SK-N-SH treated with all-trans-retinoic acid at 6 μM for 48 hours (cell line): ENCODE measurements around the gene SPHK2.
"Not testable (repeated sequence)": the region's sequence is repeated elsewhere in the genome, so short reads cannot be mapped to it uniquely, and the experiment has no call there.

Source experiments
- ATAC-seq: fragments of 200-7000 bp; cut with Tn5 transposase; 3 replicates; pipeline ENCODE4 v1.9.1; 2020; ENCODE audit warnings: mild to moderate bottlenecking, moderate library complexity
- ARNTL ChIP-seq: fragments of 450-650 bp; formaldehyde crosslinking; IDR thresholded peaks from 2 replicates; pipeline ENCODE4 v1.5.0; 2020; ENCODE audit warnings: low read depth, mild to moderate bottlenecking, moderate library complexity, borderline replicate concordance
- CSDC2 ChIP-seq: fragments of 250-450 bp; sonication (Bioruptor Pico); IDR thresholded peaks from 2 replicates; pipeline ENCODE4 v1.5.0; 2020; ENCODE audit warnings: mild to moderate bottlenecking, moderate library complexity
- ESRRG ChIP-seq: fragments of 250-450 bp; sonication (Bioruptor Pico); IDR thresholded peaks from 2 replicates; pipeline ENCODE4 v1.6.1; 2021; ENCODE audit warnings: mild to moderate bottlenecking
- ISL1 ChIP-seq: fragments of 250-450 bp; sonication (Bioruptor Pico); IDR thresholded peaks from 2 replicates; pipeline ENCODE4 v2.1.2; 2022; ENCODE audit warnings: mild to moderate bottlenecking, moderate library complexity
- OSR1 ChIP-seq: fragments of 250-450 bp; sonication (Bioruptor Pico); IDR thresholded peaks from 2 replicates; pipeline ENCODE4 v1.8.0; 2022; ENCODE audit warnings: moderate library complexity, mild to moderate bottlenecking, inconsistent platforms
- POU6F1 ChIP-seq: fragments of 250-450 bp; sonication (Bioruptor Pico); IDR thresholded peaks from 2 replicates; pipeline ENCODE4 v1.8.0; 2021; ENCODE audit warnings: low read depth, mild to moderate bottlenecking, moderate library complexity, borderline replicate concordance
- PPARA ChIP-seq: fragments of 250-450 bp; sonication (Bioruptor Pico); IDR thresholded peaks from 2 replicates; pipeline ENCODE4 v1.5.0; 2020; ENCODE audit warnings: mild to moderate bottlenecking, borderline replicate concordance
- SNAI2 ChIP-seq: fragments of 250-450 bp; sonication (Bioruptor Pico); IDR thresholded peaks from 2 replicates; pipeline ENCODE4 v1.5.0; 2020; ENCODE audit warnings: mild to moderate bottlenecking, moderate library complexity
- TCF4 ChIP-seq: fragments of 250-450 bp; sonication (Bioruptor Pico); IDR thresholded peaks from 2 replicates; pipeline ENCODE4 v1.8.0; 2021; ENCODE audit warnings: mild to moderate bottlenecking, moderate library complexity, borderline replicate concordance
- TOX ChIP-seq: fragments of 250-450 bp; sonication (Bioruptor Pico); IDR thresholded peaks from 2 replicates; pipeline ENCODE4 v1.8.0; 2021; ENCODE audit warnings: mild to moderate bottlenecking, moderate library complexity, borderline replicate concordance
- ZC3H10 ChIP-seq: fragments of 250-450 bp; sonication (Bioruptor Pico); IDR thresholded peaks from 2 replicates; pipeline ENCODE4 v1.5.1; 2021; ENCODE audit warnings: mild to moderate bottlenecking, moderate library complexity
- ZFP30 ChIP-seq: fragments of 450-650 bp; formaldehyde crosslinking; IDR thresholded peaks from 2 replicates; pipeline ENCODE4 v1.5.0; 2022; ENCODE audit warnings: mild to moderate bottlenecking, moderate library complexity
- ZNF565 ChIP-seq: fragments of 450-650 bp; formaldehyde crosslinking; conservative IDR thresholded peaks from 2 replicates; pipeline ENCODE4 v1.5.0; 2020; ENCODE audit warnings: low read depth, mild to moderate bottlenecking, moderate library complexity
- ZNF8 ChIP-seq: fragments of 450-650 bp; formaldehyde crosslinking; IDR thresholded peaks from 2 replicates; pipeline ENCODE4 v1.5.0; 2020; ENCODE audit warnings: mild to moderate bottlenecking, moderate library complexity
- TF ChIP-seq, protein P1 (sequence below): fragments of 250-450 bp; sonication (Bioruptor Pico); IDR thresholded peaks from 2 replicates; pipeline ENCODE4 v1.5.1; 2021; ENCODE audit warnings: mild to moderate bottlenecking, moderate library complexity
- TF ChIP-seq, protein P2 (sequence below): fragments of 250-450 bp; sonication (Bioruptor Pico); IDR thresholded peaks from 2 replicates; pipeline ENCODE4 v1.8.0; 2020; ENCODE audit warnings: mild to moderate bottlenecking, moderate library complexity, borderline replicate concordance
- TF ChIP-seq, protein P3 (sequence below): fragments of 250-450 bp; sonication (Bioruptor Pico); IDR thresholded peaks from 2 replicates; pipeline ENCODE4 v1.5.1; 2020; ENCODE audit warnings: low read depth, mild to moderate bottlenecking, moderate library complexity
- TF ChIP-seq, protein P4 (sequence below): fragments of 250-450 bp; sonication (Bioruptor Pico); IDR thresholded peaks from 2 replicates; pipeline ENCODE4 v1.5.0; 2020; ENCODE audit warnings: mild to moderate bottlenecking, moderate library complexity

The SPHK2 gene

GRCh38 chr19:48656840-48657474 is 37.7 kb downstream of the SPHK2 start:
- ATAC-seq = no peak
- no peak for TF ChIP-seq ARNTL (CRISPR knock-in tag)

DNA sequence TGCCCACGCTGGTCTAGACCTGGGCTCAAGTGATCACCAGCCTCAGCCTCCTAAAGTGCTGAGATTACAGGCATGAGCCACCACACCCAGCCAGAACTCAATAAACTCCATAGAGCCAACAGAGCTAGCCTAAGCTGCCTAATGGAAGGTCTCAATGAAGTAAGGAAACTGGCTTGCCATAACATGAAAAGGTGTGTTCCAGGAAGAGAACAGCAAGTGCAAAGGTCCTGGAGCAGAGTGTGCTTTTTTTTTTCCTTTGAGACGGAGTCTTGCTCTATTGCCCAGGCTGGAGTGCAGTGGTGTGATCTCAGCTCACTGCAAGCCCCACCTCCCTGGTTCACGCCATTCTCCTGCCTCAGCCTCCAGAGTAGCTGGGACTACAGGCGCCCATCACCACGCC is 38.5 kb downstream of the SPHK2 start:
- not testable (repeated sequence) for ATAC-seq

GRCh38 chr19:48658483-48658882 is 39.2 kb downstream of the SPHK2 start:
- no peak for ATAC-seq
- TF ChIP-seq ZNF565 (CRISPR knock-in tag) (no peak), PPARA (no peak), TCF4 (CRISPR knock-in tag) (no peak), ZNF8 (CRISPR knock-in tag) (no peak)
- TF ChIP-seq, protein P1, sequence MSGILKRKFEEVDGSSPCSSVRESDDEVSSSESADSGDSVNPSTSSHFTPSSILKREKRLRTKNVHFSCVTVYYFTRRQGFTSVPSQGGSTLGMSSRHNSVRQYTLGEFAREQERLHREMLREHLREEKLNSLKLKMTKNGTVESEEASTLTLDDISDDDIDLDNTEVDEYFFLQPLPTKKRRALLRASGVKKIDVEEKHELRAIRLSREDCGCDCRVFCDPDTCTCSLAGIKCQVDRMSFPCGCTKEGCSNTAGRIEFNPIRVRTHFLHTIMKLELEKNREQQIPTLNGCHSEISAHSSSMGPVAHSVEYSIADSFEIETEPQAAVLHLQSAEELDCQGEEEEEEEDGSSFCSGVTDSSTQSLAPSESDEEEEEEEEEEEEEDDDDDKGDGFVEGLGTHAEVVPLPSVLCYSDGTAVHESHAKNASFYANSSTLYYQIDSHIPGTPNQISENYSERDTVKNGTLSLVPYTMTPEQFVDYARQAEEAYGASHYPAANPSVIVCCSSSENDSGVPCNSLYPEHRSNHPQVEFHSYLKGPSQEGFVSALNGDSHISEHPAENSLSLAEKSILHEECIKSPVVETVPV = no peak

DNA sequence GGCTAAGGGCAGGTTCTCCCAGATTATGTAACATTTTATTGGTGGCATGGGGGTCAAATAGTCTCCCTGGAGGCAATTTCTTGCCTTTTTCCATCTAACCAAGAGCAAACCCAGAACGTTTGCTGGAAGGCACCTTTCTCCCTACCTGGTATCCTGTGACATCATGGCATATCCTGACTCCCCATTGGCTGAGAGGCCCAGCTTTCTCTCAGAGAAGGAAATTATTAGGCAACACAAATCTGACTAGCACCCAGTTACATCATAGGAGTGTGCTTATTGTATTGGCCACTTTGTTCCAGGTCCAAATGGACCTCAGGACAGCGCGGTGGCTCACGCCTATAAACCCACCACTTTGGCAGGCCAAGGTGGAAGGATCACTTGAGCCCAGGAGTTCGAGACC is 40.5 kb downstream of the SPHK2 start:
- no peak for TF ChIP-seq ISL1
- TF ChIP-seq PPARA = no peak
- TF ChIP-seq CSDC2 = no peak
- peak; percentile 39; the same call in 2 of the 3 replicates for ATAC-seq

- peak; percentile 95 for ATAC-seq
- TF ChIP-seq, protein P2, sequence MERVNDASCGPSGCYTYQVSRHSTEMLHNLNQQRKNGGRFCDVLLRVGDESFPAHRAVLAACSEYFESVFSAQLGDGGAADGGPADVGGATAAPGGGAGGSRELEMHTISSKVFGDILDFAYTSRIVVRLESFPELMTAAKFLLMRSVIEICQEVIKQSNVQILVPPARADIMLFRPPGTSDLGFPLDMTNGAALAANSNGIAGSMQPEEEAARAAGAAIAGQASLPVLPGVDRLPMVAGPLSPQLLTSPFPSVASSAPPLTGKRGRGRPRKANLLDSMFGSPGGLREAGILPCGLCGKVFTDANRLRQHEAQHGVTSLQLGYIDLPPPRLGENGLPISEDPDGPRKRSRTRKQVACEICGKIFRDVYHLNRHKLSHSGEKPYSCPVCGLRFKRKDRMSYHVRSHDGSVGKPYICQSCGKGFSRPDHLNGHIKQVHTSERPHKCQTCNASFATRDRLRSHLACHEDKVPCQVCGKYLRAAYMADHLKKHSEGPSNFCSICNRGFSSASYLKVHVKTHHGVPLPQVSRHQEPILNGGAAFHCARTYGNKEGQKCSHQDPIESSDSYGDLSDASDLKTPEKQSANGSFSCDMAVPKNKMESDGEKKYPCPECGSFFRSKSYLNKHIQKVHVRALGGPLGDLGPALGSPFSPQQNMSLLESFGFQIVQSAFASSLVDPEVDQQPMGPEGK (CRISPR knock-in tag) = no peak
- TF ChIP-seq ZFP30 (CRISPR knock-in tag) (no peak), POU6F1 (CRISPR knock-in tag) (no peak), SNAI2 (CRISPR knock-in tag) (no peak), OSR1 (CRISPR knock-in tag) (no peak), TOX (no peak), CSDC2 (no peak), PPARA (no peak), ESRRG (CRISPR knock-in tag) (no peak), ZC3H10 (CRISPR knock-in tag) (no peak)
- TF ChIP-seq, protein P3, sequence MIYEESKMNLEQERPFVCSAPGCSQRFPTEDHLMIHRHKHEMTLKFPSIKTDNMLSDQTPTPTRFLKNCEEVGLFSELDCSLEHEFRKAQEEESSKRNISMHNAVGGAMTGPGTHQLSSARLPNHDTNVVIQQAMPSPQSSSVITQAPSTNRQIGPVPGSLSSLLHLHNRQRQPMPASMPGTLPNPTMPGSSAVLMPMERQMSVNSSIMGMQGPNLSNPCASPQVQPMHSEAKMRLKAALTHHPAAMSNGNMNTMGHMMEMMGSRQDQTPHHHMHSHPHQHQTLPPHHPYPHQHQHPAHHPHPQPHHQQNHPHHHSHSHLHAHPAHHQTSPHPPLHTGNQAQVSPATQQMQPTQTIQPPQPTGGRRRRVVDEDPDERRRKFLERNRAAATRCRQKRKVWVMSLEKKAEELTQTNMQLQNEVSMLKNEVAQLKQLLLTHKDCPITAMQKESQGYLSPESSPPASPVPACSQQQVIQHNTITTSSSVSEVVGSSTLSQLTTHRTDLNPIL (CRISPR knock-in tag) = no peak
- TF ChIP-seq, protein P1 = no peak
- TF ChIP-seq, protein P4, sequence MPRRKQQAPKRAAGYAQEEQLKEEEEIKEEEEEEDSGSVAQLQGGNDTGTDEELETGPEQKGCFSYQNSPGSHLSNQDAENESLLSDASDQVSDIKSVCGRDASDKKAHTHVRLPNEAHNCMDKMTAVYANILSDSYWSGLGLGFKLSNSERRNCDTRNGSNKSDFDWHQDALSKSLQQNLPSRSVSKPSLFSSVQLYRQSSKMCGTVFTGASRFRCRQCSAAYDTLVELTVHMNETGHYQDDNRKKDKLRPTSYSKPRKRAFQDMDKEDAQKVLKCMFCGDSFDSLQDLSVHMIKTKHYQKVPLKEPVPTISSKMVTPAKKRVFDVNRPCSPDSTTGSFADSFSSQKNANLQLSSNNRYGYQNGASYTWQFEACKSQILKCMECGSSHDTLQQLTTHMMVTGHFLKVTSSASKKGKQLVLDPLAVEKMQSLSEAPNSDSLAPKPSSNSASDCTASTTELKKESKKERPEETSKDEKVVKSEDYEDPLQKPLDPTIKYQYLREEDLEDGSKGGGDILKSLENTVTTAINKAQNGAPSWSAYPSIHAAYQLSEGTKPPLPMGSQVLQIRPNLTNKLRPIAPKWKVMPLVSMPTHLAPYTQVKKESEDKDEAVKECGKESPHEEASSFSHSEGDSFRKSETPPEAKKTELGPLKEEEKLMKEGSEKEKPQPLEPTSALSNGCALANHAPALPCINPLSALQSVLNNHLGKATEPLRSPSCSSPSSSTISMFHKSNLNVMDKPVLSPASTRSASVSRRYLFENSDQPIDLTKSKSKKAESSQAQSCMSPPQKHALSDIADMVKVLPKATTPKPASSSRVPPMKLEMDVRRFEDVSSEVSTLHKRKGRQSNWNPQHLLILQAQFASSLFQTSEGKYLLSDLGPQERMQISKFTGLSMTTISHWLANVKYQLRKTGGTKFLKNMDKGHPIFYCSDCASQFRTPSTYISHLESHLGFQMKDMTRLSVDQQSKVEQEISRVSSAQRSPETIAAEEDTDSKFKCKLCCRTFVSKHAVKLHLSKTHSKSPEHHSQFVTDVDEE = no peak
- TF ChIP-seq, all 23 proteins: peak for 0
Observed at GRCh38 chr19:48660852-48661710, 41.8 kb downstream of the SPHK2 start.
